ENCODE data around the gene COL27A1.

GRCh38 chr9:114131808-114132549, 23.4 kb upstream of the COL27A1 start:
- TF ChIP-seq CTCF (IDR thresholded peaks at IDR 0.05) (no peak), POLR2A (IDR thresholded peaks at IDR 0.05) (no peak)
